ENCODE data around the gene PITPNM3.

The PITPNM3 gene

DNA sequence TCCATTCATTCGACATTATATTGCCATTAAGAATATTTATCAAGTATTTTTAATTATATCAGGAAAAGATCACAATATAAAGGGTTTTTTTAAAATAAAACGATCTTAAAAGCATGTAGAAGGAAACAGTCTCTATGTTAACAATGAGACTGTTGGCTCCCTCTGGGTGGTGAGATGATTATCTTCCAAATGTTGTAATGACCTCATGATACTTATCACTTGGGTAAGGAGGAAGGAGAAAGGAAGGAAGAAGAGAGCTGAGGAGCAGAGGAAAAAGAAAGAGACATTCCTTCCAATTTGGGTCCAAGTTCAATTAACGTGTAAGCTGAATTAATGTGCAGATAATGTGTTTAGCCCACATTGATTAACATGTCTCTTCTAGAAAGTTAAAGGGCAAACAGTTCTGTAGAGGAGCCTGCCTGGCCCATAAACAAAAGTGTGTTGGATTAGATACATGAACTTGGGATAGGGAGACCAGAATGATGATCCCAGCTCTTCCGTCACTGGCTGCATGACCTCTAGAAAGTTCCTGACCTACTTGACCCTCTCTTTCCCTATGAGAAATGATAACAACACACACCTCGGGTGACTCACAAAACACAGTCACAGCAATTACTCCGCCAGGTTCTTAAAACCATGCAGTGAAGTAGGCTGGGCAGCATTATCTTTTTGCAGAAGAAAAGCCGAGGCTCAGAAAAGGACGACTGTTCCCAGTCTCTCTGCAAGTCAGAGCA, 80.1 kb downstream of the PITPNM3 start:
- no peak for DNase-seq

DNA sequence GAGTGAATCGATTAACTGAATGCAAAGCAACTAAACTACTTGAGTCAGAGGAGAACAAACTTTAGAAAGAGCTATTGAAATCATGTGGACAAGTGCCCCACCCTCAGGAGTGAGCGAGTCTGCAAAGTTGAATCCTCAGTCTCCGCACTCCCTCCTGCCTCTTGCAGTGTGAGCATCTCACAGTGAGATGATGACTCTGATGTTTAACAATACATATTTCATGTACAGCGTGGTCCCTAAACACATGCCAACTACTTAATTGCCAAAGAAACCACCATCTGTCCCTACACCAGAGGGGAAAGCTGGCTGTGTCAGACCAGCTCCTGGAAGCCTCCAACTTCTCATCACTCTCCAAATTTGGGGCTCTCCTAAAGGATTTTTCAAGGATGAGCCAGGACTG, 80.9 kb downstream of the PITPNM3 start:
- no peak for DNase-seq

DNA sequence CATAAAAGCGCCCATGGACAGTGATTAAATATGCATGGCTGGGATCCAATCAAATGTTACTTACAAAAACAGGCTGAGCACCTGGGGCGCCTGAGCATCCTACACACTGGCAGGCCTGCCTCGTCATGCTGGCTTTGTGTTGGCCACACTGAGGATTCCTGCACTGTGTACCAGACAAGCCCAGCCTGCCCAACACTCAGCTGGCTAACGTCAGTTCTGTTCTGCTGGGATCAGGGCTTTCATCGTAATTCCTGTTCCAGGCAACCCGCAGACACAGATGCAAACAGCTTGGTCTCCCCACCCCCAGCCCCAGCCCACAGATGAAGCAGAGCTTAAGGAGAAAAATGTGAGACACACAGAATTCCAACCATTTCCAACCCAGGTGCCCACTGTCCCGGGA, 81.4 kb downstream of the PITPNM3 start:
- no peak for DNase-seq

DNA sequence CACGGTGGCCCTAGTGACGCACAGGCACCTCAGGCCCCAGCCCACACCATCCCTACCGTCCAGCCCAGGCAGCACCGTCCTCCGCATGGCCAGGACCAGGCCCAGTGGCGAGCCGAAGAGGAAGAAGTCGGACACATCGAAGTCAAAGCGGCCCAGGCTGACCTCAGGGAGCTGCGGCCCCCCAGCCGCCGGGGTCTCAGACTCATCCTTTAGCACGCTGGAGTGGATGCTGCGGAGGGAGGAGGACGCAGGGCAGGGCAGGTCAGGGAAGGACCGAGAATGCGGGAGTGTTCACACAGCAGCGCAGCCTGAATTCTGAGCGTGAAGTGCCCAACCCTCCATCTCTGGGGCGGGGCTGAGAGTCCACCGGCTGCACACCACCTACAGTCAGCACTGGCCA, 82.0 kb downstream of the PITPNM3 start:
- no peak for DNase-seq

DNA sequence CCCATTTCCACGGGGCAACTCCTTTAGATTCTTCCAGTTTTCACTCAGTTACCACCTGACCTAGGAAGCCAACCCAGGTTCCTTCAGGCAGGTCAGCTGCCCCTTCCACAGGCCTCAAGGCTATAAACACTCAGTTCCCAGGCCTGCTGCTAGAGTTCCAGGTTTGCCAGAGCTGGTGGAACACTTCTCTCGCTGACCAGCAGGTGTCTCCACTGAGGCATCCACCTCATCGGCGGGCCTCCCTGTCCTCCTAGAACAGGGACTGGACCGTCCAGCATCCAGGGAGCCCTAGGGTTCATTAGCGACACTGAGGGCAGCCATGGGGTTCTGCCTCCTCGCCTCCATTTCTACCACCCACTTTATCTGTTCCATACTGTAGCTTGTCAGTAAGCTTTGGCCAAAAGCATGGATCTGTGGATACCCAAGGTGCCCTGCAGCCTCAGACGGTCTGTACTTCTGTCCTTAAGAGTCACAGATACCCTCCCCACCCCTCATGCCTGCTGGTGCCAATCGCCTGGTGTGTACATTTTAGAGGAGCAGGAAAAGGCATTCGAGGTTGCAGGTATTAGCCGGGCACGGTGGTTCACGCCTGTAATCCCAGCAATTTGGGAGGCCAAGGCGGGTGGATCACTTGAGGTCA, 83.1 kb downstream of the PITPNM3 start:
- DNase-seq: peak; percentile 73

DNA sequence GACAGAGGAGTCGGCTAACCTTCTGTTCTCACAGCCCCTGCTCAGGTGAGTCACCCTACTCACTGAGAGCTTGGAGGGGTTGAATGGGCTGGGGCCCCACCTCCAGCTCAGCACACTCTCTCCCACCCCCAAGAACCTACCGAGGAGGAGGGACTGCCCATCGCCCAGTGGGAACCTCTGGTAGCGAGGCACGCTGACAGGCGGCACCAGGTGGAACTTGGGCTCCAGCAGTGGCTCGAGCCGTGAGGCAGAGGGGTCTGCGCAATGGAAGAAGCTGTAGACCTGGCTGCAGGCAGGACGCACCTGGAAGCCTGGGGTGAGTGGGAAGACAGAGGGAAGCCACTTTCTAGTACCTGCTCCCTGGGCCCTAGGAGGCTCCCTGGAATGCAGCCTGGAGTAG, 83.8 kb downstream of the PITPNM3 start:
- DNase-seq: no peak

DNA sequence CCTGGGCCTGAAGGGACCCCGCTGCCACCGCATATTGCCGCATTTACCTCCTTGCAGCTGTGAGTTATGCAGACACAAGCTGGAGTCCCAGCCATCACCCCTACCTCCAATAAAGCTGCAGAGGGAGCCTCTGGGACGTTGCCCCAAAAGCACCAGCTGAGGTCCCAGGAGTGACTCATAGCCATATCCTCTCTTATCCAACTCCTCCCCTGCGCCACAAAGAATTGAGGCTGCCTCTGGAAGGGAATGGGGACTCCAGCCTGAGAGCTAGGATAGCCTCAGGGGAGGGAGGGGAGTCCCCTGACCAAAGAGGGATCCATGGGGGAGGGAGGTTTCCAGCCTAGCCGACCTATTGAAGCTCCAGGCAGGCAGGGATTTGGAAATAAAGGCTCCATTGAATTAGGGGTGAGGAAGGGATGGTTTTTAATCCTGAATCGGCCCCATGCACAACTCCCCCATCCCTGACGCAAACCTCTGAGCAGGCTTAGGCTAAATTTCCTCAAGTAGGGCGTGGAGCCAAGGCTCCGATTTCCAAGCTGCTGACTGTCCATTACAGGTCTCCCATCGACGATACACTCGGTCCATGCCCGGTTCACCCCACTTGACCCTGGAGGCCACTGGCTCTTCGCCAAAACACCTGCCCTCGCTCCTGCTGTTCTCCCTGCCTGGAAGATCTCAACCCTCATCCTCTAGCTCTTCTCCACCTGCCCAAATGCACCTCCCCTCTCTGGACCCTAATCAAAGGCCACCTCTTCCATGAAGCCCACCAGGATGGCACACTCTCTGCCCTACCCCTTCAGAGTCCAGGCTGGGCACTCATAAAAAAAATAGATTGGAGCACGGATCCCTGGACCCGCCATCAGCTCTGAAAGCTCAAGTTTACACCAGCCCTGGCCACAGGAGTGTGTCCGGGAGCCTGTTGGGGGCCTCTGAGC, 84.6 kb downstream of the PITPNM3 start:
- DNase-seq: no peak

DNA sequence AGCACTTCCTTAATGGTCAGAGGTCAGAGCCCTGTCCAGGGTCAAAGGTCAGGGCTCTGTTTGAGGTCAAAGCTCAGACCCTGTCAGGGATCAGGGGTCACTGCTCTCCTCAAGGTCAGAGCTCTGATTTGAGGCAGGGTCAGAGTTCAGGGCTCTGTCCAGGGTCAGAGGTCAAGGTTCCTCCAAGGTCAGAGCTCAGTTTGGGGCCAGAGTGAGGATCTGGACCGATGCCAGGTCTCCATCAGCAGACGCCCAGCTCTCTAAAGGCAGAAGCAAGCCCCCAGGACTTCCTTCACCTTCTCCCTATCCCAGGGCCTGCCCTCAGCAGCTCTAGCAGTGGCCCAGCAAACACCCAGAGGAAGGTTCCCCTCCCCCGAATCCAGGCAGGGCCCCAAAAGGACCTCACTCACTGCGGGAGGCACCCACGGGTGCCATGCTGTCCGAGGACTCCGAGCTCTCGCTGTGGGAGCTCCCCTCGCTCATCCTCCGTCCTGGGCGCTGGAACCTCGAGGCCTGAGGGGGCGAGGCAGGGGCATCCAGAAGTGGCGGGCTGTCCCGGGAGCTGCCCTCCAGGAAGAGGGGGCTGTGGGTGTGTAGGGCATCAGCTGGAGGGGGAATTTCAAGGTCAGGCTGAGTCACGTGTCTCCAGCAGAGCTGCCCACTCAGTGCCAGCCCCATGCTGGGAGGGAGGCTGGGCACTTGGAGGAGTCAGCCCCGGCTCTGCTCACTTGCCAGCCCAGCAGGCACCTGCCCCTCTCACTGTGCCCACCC, 85.4 kb downstream of the PITPNM3 start:
- no peak for DNase-seq

DNA sequence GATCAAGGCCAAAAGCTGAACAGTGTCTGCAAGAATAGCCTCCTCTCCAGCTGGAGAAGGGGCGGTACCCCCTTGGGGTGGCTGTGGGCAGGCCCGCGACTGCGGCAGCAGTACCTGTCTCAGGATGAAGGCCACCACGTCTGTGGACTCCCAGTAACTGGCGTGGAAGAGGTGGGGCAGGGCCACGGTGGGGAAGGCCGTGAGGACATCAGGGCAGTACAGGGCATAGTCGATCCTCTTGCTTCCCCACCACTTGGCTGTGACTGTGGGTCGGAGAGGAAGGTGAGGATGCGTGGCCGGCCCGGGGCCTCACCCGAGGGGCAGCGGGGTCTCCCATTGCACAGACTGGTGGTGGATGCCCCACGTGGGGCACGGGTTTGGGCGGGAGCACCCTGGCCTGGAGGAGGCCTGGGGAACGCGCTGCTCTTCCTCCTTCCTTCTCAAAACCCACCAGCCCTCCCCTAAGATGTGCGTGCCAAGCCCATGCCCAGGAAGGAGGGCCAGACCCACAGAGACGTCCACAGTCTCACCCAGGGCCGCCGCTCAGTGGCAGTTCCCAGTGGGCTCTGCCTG, 86.1 kb downstream of the PITPNM3 start:
- DNase-seq: no peak

DNA sequence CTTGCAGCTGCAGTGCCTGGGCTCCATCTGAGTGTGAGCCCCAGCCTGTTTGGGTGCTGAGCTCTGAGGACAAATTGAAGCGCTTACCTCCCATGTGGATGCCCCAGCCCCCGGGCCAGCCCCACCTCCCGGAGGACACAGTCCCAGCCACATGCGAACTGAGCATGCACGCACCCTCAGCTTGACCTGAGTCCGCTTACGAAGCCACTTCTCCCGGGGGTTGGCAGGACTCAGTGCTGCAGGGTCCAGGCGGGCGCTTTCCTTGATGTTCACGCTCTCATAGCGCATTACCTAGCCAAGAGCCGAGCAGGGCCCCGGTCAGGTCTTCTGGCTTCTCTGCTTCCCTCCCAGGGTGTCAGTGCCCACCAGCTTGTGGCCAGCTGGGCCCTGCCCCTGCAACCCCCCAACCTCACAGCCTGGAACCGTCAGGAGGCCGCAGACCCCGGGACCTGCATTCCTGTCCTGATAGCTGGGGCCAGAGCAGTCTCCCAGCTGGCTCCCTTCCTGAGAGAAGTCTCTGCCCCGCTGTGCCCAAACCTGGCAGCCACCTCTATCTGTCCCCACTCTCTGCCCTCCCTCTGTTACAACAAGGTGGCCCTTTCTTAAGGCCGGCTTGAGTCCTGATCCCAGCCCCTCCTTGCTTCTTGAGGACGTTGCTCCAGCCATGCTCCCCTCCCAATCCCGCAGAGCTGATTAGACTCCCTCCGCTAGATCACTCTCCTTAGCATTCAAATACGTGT, 88.1 kb downstream of the PITPNM3 start:
- no peak for DNase-seq

DNA sequence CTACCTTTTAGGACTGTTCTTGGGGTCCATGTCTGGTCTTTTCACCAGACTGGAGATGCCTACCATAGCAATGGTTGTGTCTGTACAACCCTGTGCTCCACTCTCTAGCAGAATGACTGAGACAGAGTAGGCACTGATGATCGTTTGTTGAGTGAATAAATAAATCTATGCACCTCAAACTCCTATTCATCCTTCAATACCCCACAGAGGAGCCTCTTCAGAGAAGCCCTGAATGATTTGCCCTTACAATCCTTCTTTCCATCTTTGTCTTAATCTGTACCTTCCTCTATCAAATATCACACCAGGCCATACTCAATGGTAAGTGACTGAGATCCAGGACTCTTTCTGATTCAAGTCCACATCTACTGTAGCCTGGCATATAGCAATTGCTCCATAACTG, 88.8 kb downstream of the PITPNM3 start:
- no peak for DNase-seq

DNA sequence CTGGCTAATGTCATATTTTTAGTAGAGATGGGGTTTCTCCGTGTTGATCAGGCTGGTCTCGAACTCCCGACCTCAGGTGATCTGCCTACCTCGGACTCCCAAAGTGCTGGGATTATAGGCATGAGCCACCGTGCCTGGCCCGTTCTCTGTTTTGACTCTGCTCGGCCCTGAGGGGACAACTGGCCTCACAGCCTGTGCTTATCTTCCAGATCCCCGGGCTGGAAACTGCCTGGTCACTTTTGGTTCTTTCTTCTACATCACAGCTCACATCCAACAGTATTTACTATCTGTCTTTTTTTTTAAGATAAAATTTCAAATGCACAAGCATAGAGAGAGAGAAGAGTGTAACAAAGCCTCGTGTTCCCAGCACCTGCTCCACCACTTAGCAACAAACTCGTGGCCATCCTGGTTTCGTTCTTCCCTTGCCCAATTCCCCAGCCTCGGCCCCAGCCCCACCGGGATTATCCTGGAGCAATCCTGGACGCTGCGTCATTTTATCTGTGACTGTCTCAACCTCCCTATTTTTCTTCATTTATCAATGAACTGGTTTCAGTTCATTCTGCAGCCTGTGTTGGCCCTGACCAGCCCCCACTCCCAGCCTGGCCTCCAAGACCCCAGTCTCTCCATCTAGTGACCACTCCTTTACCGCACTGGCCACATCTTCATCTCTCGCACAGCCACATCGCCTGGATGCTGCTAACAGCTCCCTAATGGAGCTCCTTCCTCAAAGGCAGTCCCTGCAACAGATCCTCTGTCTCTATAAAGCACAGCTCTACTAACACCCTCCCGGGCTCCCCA, 91.0 kb downstream of the PITPNM3 start:
- DNase-seq: no peak

DNA sequence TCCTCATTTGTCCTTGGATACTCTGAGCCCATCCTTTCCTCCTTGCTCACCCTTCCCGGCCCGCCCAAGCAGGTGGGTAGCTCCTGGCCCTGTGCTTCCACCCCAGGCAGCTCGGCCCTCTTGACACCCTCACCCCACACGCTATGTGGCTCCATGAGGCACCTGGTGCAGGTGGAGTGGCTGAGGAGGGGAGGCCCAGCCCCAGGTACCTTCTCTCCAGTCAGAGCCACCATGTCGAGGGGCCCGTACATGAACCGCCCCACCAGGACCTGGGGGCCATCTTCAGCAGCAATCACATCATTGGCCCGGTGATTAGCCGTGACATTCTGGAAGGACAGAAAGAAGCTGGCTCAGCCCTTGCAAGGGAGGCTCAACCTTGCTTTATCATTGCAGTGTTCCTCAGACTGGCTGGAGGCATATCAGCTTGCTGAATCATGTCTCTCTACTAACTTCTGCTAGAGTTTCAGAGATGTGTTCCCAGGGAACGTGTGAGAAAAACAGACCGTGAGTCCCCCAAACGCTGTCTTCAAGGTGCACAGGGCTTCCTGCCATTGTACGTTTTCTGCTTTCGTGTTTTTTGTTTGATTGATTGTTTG, 91.8 kb downstream of the PITPNM3 start:
- no peak for DNase-seq

DNA sequence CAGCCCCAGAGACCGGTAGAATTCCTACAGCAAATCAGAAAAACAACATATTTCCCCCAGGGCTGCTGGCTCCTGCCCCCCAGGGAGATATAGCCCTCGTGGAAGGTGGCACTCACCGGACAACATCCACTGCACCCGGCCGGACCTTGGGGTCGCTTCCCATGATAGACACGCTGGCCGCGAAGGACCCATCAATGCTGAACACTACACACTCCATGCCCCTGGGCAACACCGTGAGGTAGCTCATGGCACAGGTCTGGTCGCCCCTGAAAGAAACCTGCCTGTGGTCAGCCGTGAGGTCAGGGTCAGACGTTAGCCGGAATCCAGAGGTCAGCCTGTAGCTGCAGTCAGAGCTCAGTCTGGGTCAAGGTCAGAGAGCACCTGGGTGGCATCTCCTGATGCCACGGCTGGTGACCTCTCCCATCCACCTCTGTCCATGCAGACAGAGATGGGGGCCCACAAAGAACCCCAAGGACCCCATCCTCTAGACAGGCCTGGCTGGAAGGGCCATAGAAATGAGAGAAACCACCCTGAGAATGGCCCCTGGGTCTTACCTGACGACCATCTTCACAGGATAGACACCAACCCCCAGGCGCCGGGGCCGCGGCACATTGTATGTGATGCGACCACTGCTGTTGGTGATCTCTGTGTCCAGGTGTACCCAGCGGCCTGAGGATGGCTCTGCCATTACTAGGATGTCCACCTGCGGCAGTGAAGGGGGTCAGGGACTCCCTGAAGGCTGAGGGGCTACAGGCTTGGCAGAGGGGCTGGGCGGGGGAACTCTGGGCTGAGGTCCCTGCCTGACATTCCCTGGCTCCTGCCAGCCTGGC, 92.5 kb downstream of the PITPNM3 start:
- DNase-seq: no peak

DNA sequence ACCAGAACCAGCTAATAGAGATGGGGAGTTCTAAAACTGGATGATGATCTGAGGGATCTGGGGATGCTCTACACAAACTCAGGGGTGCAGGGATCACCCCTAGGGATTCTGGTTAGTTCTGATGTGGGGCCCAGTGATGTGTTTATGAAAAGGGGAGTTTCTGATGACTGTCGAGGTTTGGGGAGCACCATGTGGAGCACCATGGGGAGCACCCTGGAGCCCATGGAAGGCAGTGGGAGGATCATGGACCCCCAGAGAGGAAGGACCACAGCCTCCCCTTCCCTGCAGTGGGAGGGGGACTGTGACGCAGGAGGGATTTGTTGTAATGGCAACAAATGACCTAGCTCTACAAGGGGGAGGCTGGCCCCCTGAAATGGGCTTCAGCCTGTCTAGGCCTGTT, 93.7 kb downstream of the PITPNM3 start:
- no peak for DNase-seq

DNA sequence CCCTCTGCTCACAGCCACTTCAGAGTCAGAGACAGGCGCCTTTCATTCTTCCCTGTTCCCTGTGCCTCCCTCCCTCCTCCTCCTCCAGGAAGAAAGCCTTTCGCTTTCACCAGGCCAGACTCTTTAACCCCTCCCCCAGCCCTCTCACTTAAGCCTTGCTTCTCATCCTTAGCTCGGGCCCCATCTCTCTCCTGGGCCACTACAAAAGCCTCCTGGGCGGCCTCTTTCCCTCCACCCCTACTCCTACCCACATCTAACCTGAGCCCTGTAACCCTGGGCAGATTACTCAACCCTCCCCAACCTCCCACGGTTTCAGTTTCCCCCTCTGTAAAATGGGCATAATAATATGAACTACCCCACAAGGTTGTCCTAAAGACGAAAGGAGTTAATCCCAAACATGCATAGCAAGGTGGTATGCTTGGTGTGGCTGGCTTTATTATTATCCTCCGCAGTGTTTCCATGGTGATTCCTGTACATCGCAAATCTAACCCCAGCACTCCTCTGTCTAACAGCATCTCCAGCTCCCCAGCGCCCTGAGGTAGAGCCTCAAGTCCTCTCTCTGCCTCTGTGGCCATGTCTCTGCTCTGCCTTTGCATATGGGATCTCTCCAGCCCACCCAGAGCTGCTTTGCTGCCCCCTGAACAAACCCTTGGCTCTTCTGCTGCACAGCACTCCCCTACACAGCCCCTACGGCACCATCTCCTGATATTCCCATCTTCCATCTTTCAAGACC, 94.4 kb downstream of the PITPNM3 start:
- DNase-seq: no peak

DNA sequence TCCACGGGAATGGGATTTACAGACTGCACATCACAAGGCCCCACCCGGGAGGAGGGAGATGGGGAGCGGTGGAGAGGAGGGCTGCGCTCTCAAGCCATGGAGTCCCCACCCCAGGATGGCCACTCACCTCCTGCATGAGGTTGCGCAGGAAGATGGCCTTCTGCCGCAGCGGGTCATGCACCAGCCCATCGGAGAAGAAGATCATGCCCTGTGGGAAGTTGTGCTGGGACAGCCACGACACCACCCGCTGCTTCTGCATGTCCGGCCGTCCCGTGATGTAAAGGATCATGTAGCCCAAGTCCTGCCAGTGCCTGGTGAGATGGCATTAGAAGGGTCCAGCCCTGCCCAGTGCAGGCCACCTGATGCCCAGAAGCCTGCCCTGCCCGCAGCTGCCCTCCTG, 95.1 kb downstream of the PITPNM3 start:
- no peak for DNase-seq

DNA sequence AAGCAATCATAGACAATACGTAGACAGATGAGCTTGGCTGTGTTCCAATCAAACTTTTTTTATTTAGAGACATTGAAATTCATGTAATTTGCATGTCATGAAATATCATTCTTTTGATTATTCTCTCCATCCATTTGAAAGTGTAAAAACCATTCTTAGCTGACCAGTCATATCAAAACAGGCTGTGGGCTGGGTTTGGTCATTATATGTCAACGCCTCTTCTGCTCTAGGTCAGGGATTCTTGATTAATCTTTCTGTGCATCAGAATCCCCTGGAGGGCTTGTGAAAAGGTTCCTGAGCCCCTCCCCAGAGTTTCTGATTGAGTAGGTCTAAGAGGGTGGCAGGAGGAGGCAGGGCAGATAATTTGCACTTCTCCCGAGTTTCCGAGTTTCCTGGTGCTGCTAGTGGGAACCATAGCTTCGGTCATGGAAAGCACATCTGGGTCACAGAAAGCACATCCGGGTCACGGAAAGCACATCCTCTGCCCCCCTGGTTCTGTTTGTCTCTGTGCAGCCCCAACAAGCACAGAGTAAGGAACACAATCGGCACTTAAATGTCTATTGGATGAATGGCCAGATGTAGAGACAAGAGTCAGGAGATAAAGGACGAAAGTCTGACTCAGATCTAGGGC, 95.7 kb downstream of the PITPNM3 start:
- no peak for DNase-seq

Measured in CD4-positive, alpha-beta T cell treated with Interleukin-6 for 4 hours (primary cell).